Measurements from ENCODE around the gene DERA. TPM values are rescaled to one million over a fixed set of nuclear protein-coding genes. Genes with fewer than 3 reads are reported as not detected.

DERA gene
- total RNA-seq, 1 experiment from 2014 or later: 43.7 TPM

- DNase-seq (ENCODE audit: low spot score): no peak
- intact Hi-C loops (cut with micrococcal nuclease; ENCODE audit: unreplicated experiment): no loop called here
- H3K9me3 ChIP-seq (ENCODE audit: low read depth, low read length, poor library complexity, severe bottlenecking): no peaks in the 10 kb centered on the region
- ChIA-PET CTCF (no interaction called here), POLR2A (ENCODE audit: low non-redundant PET) (no interaction called here)
- H3K36me3 ChIP-seq (ENCODE audit: insufficient read depth, low read length, poor library complexity, severe bottlenecking): no peaks in the 10 kb centered on the region
- H3K4me1 ChIP-seq (ENCODE audit: insufficient read depth, low read length, poor library complexity, severe bottlenecking): no peaks in the 10 kb centered on the region
- H3K27me3 ChIP-seq (replicated peaks; ENCODE audit: insufficient read depth, low read depth, low read length, poor library complexity): no peaks in the 10 kb centered on the region
- no peak overlapping the region for H3K4me3 ChIP-seq (ENCODE audit: low read depth, low read length, poor library complexity, severe bottlenecking)
- TF ChIP-seq CTCF (conservative IDR thresholded peaks at IDR 0.05; ENCODE audit: low read depth, low read length) (no peak), EZH2 (IDR thresholded peaks at IDR 0.05; ENCODE audit: borderline replicate concordance, low read depth, low read length, poor library complexity, severe bottlenecking) (no peak)
- no TSS peak for BruUV-seq (replicated peaks)
- H3K27ac ChIP-seq (ENCODE audit: low read depth, low read length, poor library complexity, severe bottlenecking): no peak overlapping the region
Measured at GRCh38 chr12:15997910-15998309, 86.8 kb downstream of the DERA start.

- BruUV-seq (replicated peaks): no TSS peak
- POLR2A ChIA-PET (ENCODE audit: low non-redundant PET): no interaction called here
Measured at GRCh38 chr12:16002880-16003279, 91.7 kb downstream of the DERA start.

GRCh38 chr12:16003460-16003859 lies 92.3 kb downstream of the DERA start:
- TF ChIP-seq EZH2 (IDR thresholded peaks at IDR 0.05; ENCODE audit: borderline replicate concordance, low read depth, low read length, poor library complexity, severe bottlenecking): no peak
- no peak for TF ChIP-seq CTCF (conservative IDR thresholded peaks at IDR 0.05; ENCODE audit: low read depth, low read length)
- ChIA-PET CTCF (no interaction called here), POLR2A (ENCODE audit: low non-redundant PET) (no interaction called here)
- Histone ChIP-seq H3K27me3 (replicated peaks; ENCODE audit: insufficient read depth, low read depth, low read length, poor library complexity) (no peaks in the 10 kb centered on the region), H3K9me3 (ENCODE audit: low read depth, low read length, poor library complexity, severe bottlenecking) (no peaks in the 10 kb centered on the region), H3K36me3 (ENCODE audit: insufficient read depth, low read length, poor library complexity, severe bottlenecking) (no peaks in the 10 kb centered on the region), H3K27ac (ENCODE audit: low read depth, low read length, poor library complexity, severe bottlenecking) (no peak overlapping the region), H3K4me3 (ENCODE audit: low read depth, low read length, poor library complexity, severe bottlenecking) (no peak overlapping the region), H3K4me1 (ENCODE audit: insufficient read depth, low read length, poor library complexity, severe bottlenecking) (no peaks in the 10 kb centered on the region)
- no TSS peak for BruUV-seq (replicated peaks)
- DNase-seq (ENCODE audit: low spot score): no peak
- intact Hi-C loops (cut with micrococcal nuclease; ENCODE audit: unreplicated experiment): no loop called here

More at GRCh38 chr12:16002880-16003279, 91.7 kb downstream of the DERA start:
- Histone ChIP-seq H3K4me1 (ENCODE audit: insufficient read depth, low read length, poor library complexity, severe bottlenecking) (no peaks in the 10 kb centered on the region), H3K36me3 (ENCODE audit: insufficient read depth, low read length, poor library complexity, severe bottlenecking) (no peaks in the 10 kb centered on the region), H3K9me3 (ENCODE audit: low read depth, low read length, poor library complexity, severe bottlenecking) (no peaks in the 10 kb centered on the region), H3K27me3 (replicated peaks; ENCODE audit: insufficient read depth, low read depth, low read length, poor library complexity) (no peaks in the 10 kb centered on the region), H3K27ac (ENCODE audit: low read depth, low read length, poor library complexity, severe bottlenecking) (no peak overlapping the region), H3K4me3 (ENCODE audit: low read depth, low read length, poor library complexity, severe bottlenecking) (no peak overlapping the region)
- intact Hi-C loops (cut with micrococcal nuclease; ENCODE audit: unreplicated experiment): no loop called here
- DNase-seq (ENCODE audit: low spot score): no peak
- CTCF ChIA-PET: no interaction called here
- TF ChIP-seq EZH2 (IDR thresholded peaks at IDR 0.05; ENCODE audit: borderline replicate concordance, low read depth, low read length, poor library complexity, severe bottlenecking) (no peak), CTCF (conservative IDR thresholded peaks at IDR 0.05; ENCODE audit: low read depth, low read length) (no peak)

Measured in A673 (cell line).